ENCODE data around the gene SESN3. TPM values are rescaled to one million over a fixed set of nuclear protein-coding genes. Genes with fewer than 3 reads are reported as not detected.

The SESN3 gene
- total and polyA plus RNA-seq, 8 donors: 1.6 to 26.8 (median 5.7) TPM

DNA sequence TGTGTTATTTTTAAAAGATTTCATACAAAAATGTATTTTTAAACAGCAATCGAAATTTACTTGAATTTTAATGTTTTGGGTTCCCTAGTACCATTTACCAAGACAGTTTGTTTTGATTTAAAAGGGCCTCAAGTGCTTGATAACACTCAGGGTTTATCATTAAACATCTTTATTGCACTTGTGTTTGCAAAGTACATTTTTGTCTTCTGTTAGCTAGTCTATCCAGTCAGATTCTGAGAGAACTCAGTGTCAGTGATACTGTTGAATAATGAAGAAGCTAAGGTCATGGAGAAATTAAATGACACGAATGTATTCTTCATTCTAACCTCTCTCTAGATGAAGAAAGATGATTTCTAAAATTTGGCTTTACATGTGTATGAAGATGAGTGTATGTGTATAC is 12.7 kb upstream of the SESN3 start:
- DNase-seq (no peak), FAIRE-seq (no peak), ATAC-seq (no peak)
- Histone ChIP-seq H3K36me3 (no peaks in the 10 kb centered on the region), H3K4me1 (no peaks in the 10 kb centered on the region), H3K4me3 (no peak overlapping the region), H3K27ac (no peak overlapping the region), H3K9me3 (no peaks in the 10 kb centered on the region), H3K27me3 (no peaks in the 10 kb centered on the region)
- 20 to 22% methylated on average over 2 of the region's 2 CpGs for WGBS, 2 donors
- intact Hi-C loops (cut with DNase I): no loop called here
- TF ChIP-seq, protein P1, sequence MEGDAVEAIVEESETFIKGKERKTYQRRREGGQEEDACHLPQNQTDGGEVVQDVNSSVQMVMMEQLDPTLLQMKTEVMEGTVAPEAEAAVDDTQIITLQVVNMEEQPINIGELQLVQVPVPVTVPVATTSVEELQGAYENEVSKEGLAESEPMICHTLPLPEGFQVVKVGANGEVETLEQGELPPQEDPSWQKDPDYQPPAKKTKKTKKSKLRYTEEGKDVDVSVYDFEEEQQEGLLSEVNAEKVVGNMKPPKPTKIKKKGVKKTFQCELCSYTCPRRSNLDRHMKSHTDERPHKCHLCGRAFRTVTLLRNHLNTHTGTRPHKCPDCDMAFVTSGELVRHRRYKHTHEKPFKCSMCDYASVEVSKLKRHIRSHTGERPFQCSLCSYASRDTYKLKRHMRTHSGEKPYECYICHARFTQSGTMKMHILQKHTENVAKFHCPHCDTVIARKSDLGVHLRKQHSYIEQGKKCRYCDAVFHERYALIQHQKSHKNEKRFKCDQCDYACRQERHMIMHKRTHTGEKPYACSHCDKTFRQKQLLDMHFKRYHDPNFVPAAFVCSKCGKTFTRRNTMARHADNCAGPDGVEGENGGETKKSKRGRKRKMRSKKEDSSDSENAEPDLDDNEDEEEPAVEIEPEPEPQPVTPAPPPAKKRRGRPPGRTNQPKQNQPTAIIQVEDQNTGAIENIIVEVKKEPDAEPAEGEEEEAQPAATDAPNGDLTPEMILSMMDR (IDR thresholded peaks at IDR 0.05): no peak

DNA sequence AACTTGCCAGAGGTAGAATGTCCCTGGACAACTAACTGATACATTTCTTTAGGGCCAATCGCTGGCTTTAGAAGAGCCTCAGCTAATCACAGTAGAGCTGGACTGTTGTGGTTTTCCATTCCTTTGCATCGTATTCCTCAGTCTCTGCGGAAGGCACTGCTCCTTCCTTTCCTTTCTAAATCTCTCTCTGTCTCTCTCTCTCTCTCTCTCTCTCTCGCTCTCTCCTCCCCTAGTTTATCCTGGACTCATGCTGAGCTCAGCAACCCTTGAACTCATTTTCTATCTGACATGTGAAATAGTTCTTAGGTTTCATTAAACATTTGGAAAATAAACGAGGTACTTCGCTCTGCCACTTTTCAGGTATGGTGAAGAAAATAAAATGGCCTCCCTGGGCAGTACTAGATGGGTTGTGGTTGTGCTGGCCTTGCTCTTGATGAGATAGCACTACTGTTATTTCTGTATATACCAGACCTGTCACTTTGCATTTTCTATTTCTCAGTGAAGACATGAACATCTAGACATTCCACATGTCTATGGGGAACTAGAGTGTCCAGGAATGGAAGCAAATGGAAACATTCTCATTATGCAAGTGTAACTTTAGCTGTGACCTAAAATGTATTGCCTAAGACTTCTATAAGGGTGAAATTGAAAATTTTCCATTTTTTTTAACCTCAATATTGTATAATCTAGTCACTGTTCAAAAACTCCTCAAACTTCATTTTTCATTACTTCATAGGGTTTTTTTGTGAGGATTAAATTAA is 12.0 kb upstream of the SESN3 start:
- H3K4me1 ChIP-seq: no peaks in the 10 kb centered on the region
- no peaks in the 10 kb centered on the region for H3K9me3 ChIP-seq
- FAIRE-seq (no peak), DNase-seq (no peak), ATAC-seq (peak in 2 of 4 donors; percentile 9 to 38)
- TF ChIP-seq, protein P1 (IDR thresholded peaks at IDR 0.05): no peak
- H3K4me3 ChIP-seq: no peak overlapping the region
- intact Hi-C loops (cut with DNase I): no loop called here
- no peaks in the 10 kb centered on the region for H3K36me3 ChIP-seq
- H3K27ac ChIP-seq: peak overlapping the region in 3 of 4 donors; percentile 31 to 67 (median 57)
- WGBS, 2 donors: 80% methylated on average over 6 of the region's 6 CpGs
- H3K27me3 ChIP-seq: no peaks in the 10 kb centered on the region

GRCh38 chr11:95242091-95242844 is 11.3 kb upstream of the SESN3 start:
- TF ChIP-seq, protein P1 (IDR thresholded peaks at IDR 0.05): no peak
- Histone ChIP-seq H3K9me3 (no peaks in the 10 kb centered on the region), H3K4me1 (no peaks in the 10 kb centered on the region), H3K36me3 (no peaks in the 10 kb centered on the region), H3K27me3 (no peaks in the 10 kb centered on the region), H3K27ac (peak overlapping the region in 3 of 4 donors; percentile 31 to 67 (median 57)), H3K4me3 (no peak overlapping the region)
- 31 to 32% methylated on average over 8 of the region's 8 CpGs for WGBS, 2 donors
- FAIRE-seq (no peak), ATAC-seq (peak in 3 of 4 donors; percentile 37 to 53 (median 52)), DNase-seq (no peak)
- intact Hi-C loops (cut with DNase I): no loop called here

GRCh38 chr11:95241681-95242081 is 10.7 kb upstream of the SESN3 start:
- Histone ChIP-seq H3K4me1 (no peaks in the 10 kb centered on the region), H3K27me3 (no peaks in the 10 kb centered on the region), H3K27ac (peak overlapping the region in 2 of 4 donors; percentile 57 to 67), H3K36me3 (no peaks in the 10 kb centered on the region), H3K4me3 (no peak overlapping the region), H3K9me3 (no peaks in the 10 kb centered on the region)
- DNase-seq (no peak), ATAC-seq (peak in 3 of 4 donors; percentile 14 to 64 (median 47)), FAIRE-seq (no peak)
- TF ChIP-seq, protein P1 (IDR thresholded peaks at IDR 0.05): no peak
- intact Hi-C loops (cut with DNase I): no loop called here
- WGBS, 2 donors: 68 to 76% methylated on average over 5 of the region's 5 CpGs
